ENCODE measurements around the gene ELOVL6. TPM values are rescaled to one million over a fixed set of nuclear protein-coding genes. Genes with fewer than 3 reads are reported as not detected.

ELOVL6 gene
- total and polyA plus RNA-seq, 2 donors (not counting 1 experiment from before 2014, with no cell fraction given): 15.0 to 43.4 TPM

GRCh38 chr4:110009550-110009949 lies 188.9 kb downstream of the ELOVL6 start:
- H3K36me3 ChIP-seq (ENCODE audit: control insufficient read depth, insufficient read depth, low read length): no peaks in the 10 kb centered on the region

GRCh38 chr4:110008540-110008939 lies 189.9 kb downstream of the ELOVL6 start:
- H3K9me3 ChIP-seq (ENCODE audit: control insufficient read depth, insufficient read depth, low read depth, low read length): no peaks in the 10 kb centered on the region
- no peak overlapping the region for H3K4me3 ChIP-seq (replicated peaks in 1 of 4; ENCODE audit: control extremely low read depth in 1 of 4, insufficient read depth in 1 of 4, low read depth in 3 of 4, low read length in 4 of 4)
- no peaks in the 10 kb centered on the region for H3K27me3 ChIP-seq (ENCODE audit: control insufficient read depth, insufficient read depth, low read length)
- no peaks in the 10 kb centered on the region for H3K79me2 ChIP-seq (ENCODE audit: control insufficient read depth, insufficient read depth, low read length)
- H4K20me1 ChIP-seq (ENCODE audit: control insufficient read depth, extremely low read depth, insufficient read depth, low read length): no peaks in the 10 kb centered on the region
- no peak overlapping the region for H3K27ac ChIP-seq (ENCODE audit: insufficient read depth, low read length)
- DNase-seq (ENCODE audit: low read depth in 2 of 2): no peak
- no peak for TF ChIP-seq CTCF (conservative IDR thresholded peaks at IDR 0.05 in 1 of 2, IDR thresholded peaks at IDR 0.05 in 1 of 2; ENCODE audit: low read depth in 1 of 2, low read length in 2 of 2)
- no peak for TF ChIP-seq EZH2 (IDR thresholded peaks at IDR 0.05; ENCODE audit: low read length, missing control alignments)
- H3K4me1 ChIP-seq (ENCODE audit: control insufficient read depth, extremely low read depth, insufficient read depth, low read length): no peaks in the 10 kb centered on the region
- no peak overlapping the region for H3K9ac ChIP-seq (ENCODE audit: insufficient read depth, low read length)
- no peaks in the 10 kb centered on the region for H3K36me3 ChIP-seq (ENCODE audit: control insufficient read depth, insufficient read depth, low read length)
- H3K4me2 ChIP-seq (ENCODE audit: extremely low read depth, insufficient read depth, low read length): no peak overlapping the region
- no peak overlapping the region for H2AFZ ChIP-seq (ENCODE audit: low read length)

More at GRCh38 chr4:110009550-110009949, 188.9 kb downstream of the ELOVL6 start:
- Histone ChIP-seq H3K9ac (ENCODE audit: insufficient read depth, low read length) (no peak overlapping the region), H3K4me2 (ENCODE audit: extremely low read depth, insufficient read depth, low read length) (no peak overlapping the region), H4K20me1 (ENCODE audit: control insufficient read depth, extremely low read depth, insufficient read depth, low read length) (no peaks in the 10 kb centered on the region), H3K9me3 (ENCODE audit: control insufficient read depth, insufficient read depth, low read depth, low read length) (no peaks in the 10 kb centered on the region), H3K4me3 (replicated peaks in 1 of 4; ENCODE audit: control extremely low read depth in 1 of 4, insufficient read depth in 1 of 4, low read depth in 3 of 4, low read length in 4 of 4) (no peak overlapping the region), H3K27ac (ENCODE audit: insufficient read depth, low read length) (no peak overlapping the region), H3K79me2 (ENCODE audit: control insufficient read depth, insufficient read depth, low read length) (no peaks in the 10 kb centered on the region), H3K27me3 (ENCODE audit: control insufficient read depth, insufficient read depth, low read length) (no peaks in the 10 kb centered on the region), H2AFZ (ENCODE audit: low read length) (no peak overlapping the region), H3K4me1 (ENCODE audit: control insufficient read depth, extremely low read depth, insufficient read depth, low read length) (no peaks in the 10 kb centered on the region)
- TF ChIP-seq EZH2 (IDR thresholded peaks at IDR 0.05; ENCODE audit: low read length, missing control alignments) (no peak), CTCF (conservative IDR thresholded peaks at IDR 0.05 in 1 of 2, IDR thresholded peaks at IDR 0.05 in 1 of 2; ENCODE audit: low read depth in 1 of 2, low read length in 2 of 2) (no peak)
- no peak for DNase-seq (ENCODE audit: low read depth in 2 of 2)

GRCh38 chr4:110007217-110007616 lies 191.2 kb downstream of the ELOVL6 start:
- Histone ChIP-seq H3K4me2 (ENCODE audit: extremely low read depth, insufficient read depth, low read length) (no peak overlapping the region), H3K36me3 (ENCODE audit: control insufficient read depth, insufficient read depth, low read length) (no peaks in the 10 kb centered on the region), H3K27ac (ENCODE audit: insufficient read depth, low read length) (no peak overlapping the region), H4K20me1 (ENCODE audit: control insufficient read depth, extremely low read depth, insufficient read depth, low read length) (no peaks in the 10 kb centered on the region), H2AFZ (ENCODE audit: low read length) (no peak overlapping the region), H3K4me1 (ENCODE audit: control insufficient read depth, extremely low read depth, insufficient read depth, low read length) (no peaks in the 10 kb centered on the region), H3K79me2 (ENCODE audit: control insufficient read depth, insufficient read depth, low read length) (no peaks in the 10 kb centered on the region), H3K4me3 (replicated peaks in 1 of 4; ENCODE audit: control extremely low read depth in 1 of 4, insufficient read depth in 1 of 4, low read depth in 3 of 4, low read length in 4 of 4) (no peak overlapping the region), H3K9me3 (ENCODE audit: control insufficient read depth, insufficient read depth, low read depth, low read length) (no peaks in the 10 kb centered on the region), H3K27me3 (ENCODE audit: control insufficient read depth, insufficient read depth, low read length) (no peaks in the 10 kb centered on the region), H3K9ac (ENCODE audit: insufficient read depth, low read length) (no peak overlapping the region)
- TF ChIP-seq CTCF (conservative IDR thresholded peaks at IDR 0.05 in 1 of 2, IDR thresholded peaks at IDR 0.05 in 1 of 2; ENCODE audit: low read depth in 1 of 2, low read length in 2 of 2): no peak
- no peak for TF ChIP-seq EZH2 (IDR thresholded peaks at IDR 0.05; ENCODE audit: low read length, missing control alignments)
- DNase-seq (ENCODE audit: low read depth in 2 of 2): no peak
